Measurements from ENCODE around the gene ZMIZ2.

DNA sequence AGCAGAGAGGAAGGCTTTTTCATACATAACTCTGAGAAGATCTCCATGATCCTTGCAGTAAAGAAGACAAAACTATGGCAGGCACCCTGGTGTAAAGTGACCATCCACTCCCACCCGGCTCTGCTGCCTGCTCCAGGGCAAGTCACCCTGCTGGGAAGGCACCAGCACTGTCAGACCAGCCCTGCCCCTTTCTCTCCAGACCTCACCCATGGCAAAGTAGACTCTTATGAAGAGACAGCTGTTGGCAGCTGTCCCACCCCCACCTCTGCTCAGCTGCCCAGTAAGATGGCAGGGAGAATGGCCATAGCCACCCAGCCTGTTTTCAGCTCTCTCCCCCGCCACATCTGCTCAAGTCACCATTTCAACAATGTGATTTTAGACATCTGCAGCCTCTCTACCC lies 8.6 kb upstream of the ZMIZ2 start:
- TF ChIP-seq TFAP4 (CRISPR knock-in tag; IDR thresholded peaks at IDR 0.05; ENCODE audit: borderline replicate concordance): no peak
- no peak for TF ChIP-seq STAG1 (CRISPR knock-in tag; IDR thresholded peaks at IDR 0.05; ENCODE audit: borderline replicate concordance)
- no peak for TF ChIP-seq MAFK (IDR thresholded peaks at IDR 0.05; ENCODE audit: low read length)
- no peak for TF ChIP-seq TAF1 (IDR thresholded peaks at IDR 0.05; ENCODE audit: control insufficient read depth, extremely low read depth, insufficient read depth, low read length, severe bottlenecking)
- TF ChIP-seq TCF7 (IDR thresholded peaks at IDR 0.05; ENCODE audit: borderline replicate concordance): no peak
- no peak for TF ChIP-seq TCF7L2 (IDR thresholded peaks at IDR 0.05; ENCODE audit: low read depth, low read length)
- no peak for TF ChIP-seq TEAD4 (IDR thresholded peaks at IDR 0.05; ENCODE audit: low read length)
- no peak for TF ChIP-seq TEAD4 (CRISPR knock-in tag; IDR thresholded peaks at IDR 0.05; ENCODE audit: borderline replicate concordance)
- TF ChIP-seq SREBF2 (CRISPR knock-in tag; IDR thresholded peaks at IDR 0.05): no peak
- no peak for TF ChIP-seq POLR2A (conservative IDR thresholded peaks at IDR 0.05)
- TF ChIP-seq CCAR2 (IDR thresholded peaks at IDR 0.05; ENCODE audit: low read depth, low read length): no peak
